ENCODE data around the gene FAM131A. TPM values are rescaled to one million over a fixed set of nuclear protein-coding genes. Genes with fewer than 3 reads are reported as not detected.

The FAM131A gene
- total and polyA plus RNA-seq, 4 donors: 35.4 to 57.3 (median 46.9) TPM

GRCh38 chr3:184345317-184346144 is 8.1 kb downstream of the FAM131A start:
- peak overlapping the region; percentile 79 for H3K27ac ChIP-seq (ENCODE audit: low read depth, low read length)
- no peak overlapping the region for H3K4me3 ChIP-seq (ENCODE audit: low read depth, low read length)
- 10% methylated on average over 9 of the region's 14 CpGs for WGBS (ENCODE audit: insufficient coverage)
- H3K27me3 ChIP-seq (ENCODE audit: control insufficient read depth, insufficient read depth, low read length): no peaks in the 10 kb centered on the region
- H3K9me3 ChIP-seq (ENCODE audit: control insufficient read depth, insufficient read depth, low read length): no peaks in the 10 kb centered on the region
- DNase-seq (ENCODE audit: low read depth in 4 of 6, low spot score in 6 of 6): peak in 3 of 6 donors; percentile 73 to 88 (median 82)
- H3K36me3 ChIP-seq (ENCODE audit: control insufficient read depth, insufficient read depth, low read length): peaks cover 62% of the 10 kb centered on the region
- H3K4me1 ChIP-seq (ENCODE audit: control insufficient read depth, insufficient read depth, low read length): peaks cover 41% of the 10 kb centered on the region

- H3K4me3 ChIP-seq (ENCODE audit: low read depth, low read length): no peak overlapping the region
- H3K27ac ChIP-seq (ENCODE audit: low read depth, low read length): no peak overlapping the region
- H3K27me3 ChIP-seq (ENCODE audit: control insufficient read depth, insufficient read depth, low read length): no peaks in the 10 kb centered on the region
- H3K9me3 ChIP-seq (ENCODE audit: control insufficient read depth, insufficient read depth, low read length): no peaks in the 10 kb centered on the region
- DNase-seq (ENCODE audit: low read depth in 4 of 6, low spot score in 6 of 6): no peak
- peaks cover 41% of the 10 kb centered on the region for H3K4me1 ChIP-seq (ENCODE audit: control insufficient read depth, insufficient read depth, low read length)
- H3K36me3 ChIP-seq (ENCODE audit: control insufficient read depth, insufficient read depth, low read length): peaks cover 58% of the 10 kb centered on the region
- WGBS (ENCODE audit: insufficient coverage): 82% methylated on average over 18 of the region's 20 CpGs
These were observed 9.2 kb downstream of the FAM131A start for GRCh38 chr3:184346480-184347190.

- peaks cover 58% of the 10 kb centered on the region for H3K36me3 ChIP-seq (ENCODE audit: control insufficient read depth, insufficient read depth, low read length)
- peak in 1 of 6 donors; percentile 47 for DNase-seq (ENCODE audit: low read depth in 4 of 6, low spot score in 6 of 6)
- H3K27me3 ChIP-seq (ENCODE audit: control insufficient read depth, insufficient read depth, low read length): no peaks in the 10 kb centered on the region
- no peaks in the 10 kb centered on the region for H3K9me3 ChIP-seq (ENCODE audit: control insufficient read depth, insufficient read depth, low read length)
- WGBS (ENCODE audit: insufficient coverage): 85% methylated on average over 8 of the region's 12 CpGs
- peaks cover 50% of the 10 kb centered on the region for H3K4me1 ChIP-seq (ENCODE audit: control insufficient read depth, insufficient read depth, low read length)
- H3K4me3 ChIP-seq (ENCODE audit: low read depth, low read length): no peak overlapping the region
- peak overlapping the region; percentile 25 for H3K27ac ChIP-seq (ENCODE audit: low read depth, low read length)
These were observed 10.1 kb downstream of the FAM131A start for GRCh38 chr3:184347321-184348056.

GRCh38 chr3:184348057-184348382 is 10.6 kb downstream of the FAM131A start:
- DNase-seq (ENCODE audit: low read depth in 4 of 6, low spot score in 6 of 6): no peak
- no peaks in the 10 kb centered on the region for H3K27me3 ChIP-seq (ENCODE audit: control insufficient read depth, insufficient read depth, low read length)
- H3K27ac ChIP-seq (ENCODE audit: low read depth, low read length): no peak overlapping the region
- H3K4me3 ChIP-seq (ENCODE audit: low read depth, low read length): no peak overlapping the region
- H3K9me3 ChIP-seq (ENCODE audit: control insufficient read depth, insufficient read depth, low read length): no peaks in the 10 kb centered on the region
- peaks cover 52% of the 10 kb centered on the region for H3K4me1 ChIP-seq (ENCODE audit: control insufficient read depth, insufficient read depth, low read length)
- 100% methylated on average over 3 of the region's 4 CpGs for WGBS (ENCODE audit: insufficient coverage)
- peaks cover 58% of the 10 kb centered on the region for H3K36me3 ChIP-seq (ENCODE audit: control insufficient read depth, insufficient read depth, low read length)

GRCh38 chr3:184349563-184350470 is 12.4 kb downstream of the FAM131A start:
- no peak overlapping the region for H3K4me3 ChIP-seq (ENCODE audit: low read depth, low read length)
- H3K27me3 ChIP-seq (ENCODE audit: control insufficient read depth, insufficient read depth, low read length): no peaks in the 10 kb centered on the region
- H3K36me3 ChIP-seq (ENCODE audit: control insufficient read depth, insufficient read depth, low read length): peaks cover 63% of the 10 kb centered on the region
- 55% methylated on average over 8 of the region's 10 CpGs for WGBS (ENCODE audit: insufficient coverage)
- peaks cover 45% of the 10 kb centered on the region for H3K4me1 ChIP-seq (ENCODE audit: control insufficient read depth, insufficient read depth, low read length)
- H3K9me3 ChIP-seq (ENCODE audit: control insufficient read depth, insufficient read depth, low read length): no peaks in the 10 kb centered on the region
- H3K27ac ChIP-seq (ENCODE audit: low read depth, low read length): no peak overlapping the region
- DNase-seq (ENCODE audit: low read depth in 4 of 6, low spot score in 6 of 6): no peak

DNA sequence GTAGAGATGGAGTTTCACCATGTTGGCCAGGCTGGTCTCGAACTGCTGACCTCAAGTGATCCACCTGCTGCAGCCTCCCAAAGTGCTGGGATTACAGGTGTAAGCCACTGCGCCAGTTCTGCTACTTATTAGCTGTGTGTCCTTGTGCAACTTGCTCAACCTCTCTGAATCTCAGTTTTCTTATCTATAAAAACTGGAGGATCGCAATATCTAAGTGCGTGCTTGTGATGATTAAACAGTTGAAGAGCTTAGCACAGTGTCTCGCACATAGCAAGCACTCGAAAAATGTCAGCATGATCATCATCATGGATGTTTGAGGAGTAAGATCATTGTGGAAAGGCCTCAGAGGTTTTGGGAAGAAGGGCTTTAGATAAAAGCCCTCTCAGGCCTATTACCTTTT is 13.2 kb downstream of the FAM131A start:
- WGBS (ENCODE audit: insufficient coverage): 100% methylated on average over 5 of the region's 6 CpGs
- no peak overlapping the region for H3K27ac ChIP-seq (ENCODE audit: low read depth, low read length)
- no peak overlapping the region for H3K4me3 ChIP-seq (ENCODE audit: low read depth, low read length)
- no peaks in the 10 kb centered on the region for H3K9me3 ChIP-seq (ENCODE audit: control insufficient read depth, insufficient read depth, low read length)
- peaks cover 63% of the 10 kb centered on the region for H3K36me3 ChIP-seq (ENCODE audit: control insufficient read depth, insufficient read depth, low read length)
- no peak for DNase-seq (ENCODE audit: low read depth in 4 of 6, low spot score in 6 of 6)
- peaks cover 37% of the 10 kb centered on the region for H3K4me1 ChIP-seq (ENCODE audit: control insufficient read depth, insufficient read depth, low read length)
- H3K27me3 ChIP-seq (ENCODE audit: control insufficient read depth, insufficient read depth, low read length): no peaks in the 10 kb centered on the region

DNA sequence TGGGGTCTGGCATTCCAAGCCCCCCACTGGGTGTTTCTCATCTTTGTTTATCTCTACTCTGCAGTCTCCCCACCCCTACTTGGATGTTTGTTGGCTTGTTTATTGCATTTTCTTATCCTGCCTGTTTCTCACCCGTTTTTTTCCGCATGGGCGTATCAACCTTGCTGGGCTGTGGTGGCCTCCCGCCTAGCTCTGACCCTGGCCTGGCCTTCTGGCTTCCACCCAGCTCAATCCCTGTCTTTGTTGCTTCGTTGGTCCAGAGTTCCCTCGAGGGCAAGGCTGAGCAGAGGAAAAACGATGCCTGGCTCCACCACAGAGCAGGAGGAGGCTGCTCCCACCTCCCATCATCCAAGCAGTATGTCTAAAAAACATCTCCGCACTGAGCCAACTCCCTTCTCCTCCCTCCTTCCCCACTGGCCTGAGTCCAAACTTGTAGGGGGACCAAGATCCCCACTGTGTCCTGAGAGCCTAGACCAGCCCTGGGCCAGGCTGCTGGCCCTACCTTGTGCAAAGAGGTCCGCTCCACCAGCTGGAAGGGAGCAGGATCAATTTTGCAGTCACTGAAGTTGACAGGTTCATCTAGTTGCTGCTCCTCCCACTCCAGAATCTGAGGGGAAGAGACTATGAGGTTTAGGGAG is 14.2 kb downstream of the FAM131A start:
- Histone ChIP-seq H3K27me3 (ENCODE audit: control insufficient read depth, insufficient read depth, low read length) (no peaks in the 10 kb centered on the region), H3K36me3 (ENCODE audit: control insufficient read depth, insufficient read depth, low read length) (peaks cover 65% of the 10 kb centered on the region), H3K27ac (ENCODE audit: low read depth, low read length) (no peak overlapping the region), H3K4me1 (ENCODE audit: control insufficient read depth, insufficient read depth, low read length) (peaks cover 27% of the 10 kb centered on the region), H3K9me3 (ENCODE audit: control insufficient read depth, insufficient read depth, low read length) (no peaks in the 10 kb centered on the region), H3K4me3 (ENCODE audit: low read depth, low read length) (no peak overlapping the region)
- peak in 1 of 6 donors; percentile 75 for DNase-seq (ENCODE audit: low read depth in 4 of 6, low spot score in 6 of 6)
- 24% methylated on average over 8 of the region's 9 CpGs for WGBS (ENCODE audit: insufficient coverage)

DNA sequence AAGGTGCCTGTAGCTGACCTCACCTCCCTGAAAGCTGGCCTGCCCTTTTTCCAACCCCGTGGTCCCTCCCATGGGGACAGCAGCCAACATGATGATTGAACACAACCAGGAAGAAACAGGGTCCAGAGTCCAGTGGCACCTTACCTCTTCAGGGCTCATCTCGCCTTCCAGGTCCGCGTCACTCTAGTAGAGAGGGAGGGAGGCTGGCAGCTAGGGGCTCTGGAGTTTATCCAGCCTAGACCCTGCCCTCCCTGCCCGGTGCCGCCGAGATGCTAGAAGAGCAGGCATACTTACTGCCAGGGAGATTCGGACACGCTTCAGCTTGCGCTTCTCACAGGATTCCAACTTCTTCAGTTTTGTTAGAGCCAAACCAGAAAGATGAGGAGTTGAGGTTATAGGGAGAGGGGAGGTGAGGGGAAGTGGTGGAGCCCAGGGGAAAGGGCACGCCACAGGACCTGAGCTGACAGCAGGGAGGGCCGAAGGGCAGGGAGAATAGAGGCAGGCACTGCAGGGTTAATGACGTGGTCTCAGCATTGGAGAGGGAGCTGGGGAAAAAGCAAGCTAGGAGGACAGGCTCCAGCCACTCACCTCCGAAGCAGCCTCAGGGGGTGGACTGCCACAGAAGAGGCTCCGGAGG is 14.9 kb downstream of the FAM131A start:
- H3K27me3 ChIP-seq (ENCODE audit: control insufficient read depth, insufficient read depth, low read length): no peaks in the 10 kb centered on the region
- peaks cover 67% of the 10 kb centered on the region for H3K36me3 ChIP-seq (ENCODE audit: control insufficient read depth, insufficient read depth, low read length)
- H3K4me1 ChIP-seq (ENCODE audit: control insufficient read depth, insufficient read depth, low read length): peaks cover 26% of the 10 kb centered on the region
- no peaks in the 10 kb centered on the region for H3K9me3 ChIP-seq (ENCODE audit: control insufficient read depth, insufficient read depth, low read length)
- H3K27ac ChIP-seq (ENCODE audit: low read depth, low read length): no peak overlapping the region
- no peak for DNase-seq (ENCODE audit: low read depth in 4 of 6, low spot score in 6 of 6)
- WGBS (ENCODE audit: insufficient coverage): 72% methylated on average over 14 of the region's 15 CpGs
- H3K4me3 ChIP-seq (ENCODE audit: low read depth, low read length): no peak overlapping the region
